ENCODE data around the gene ZNF175. TPM values are rescaled to one million over a fixed set of nuclear protein-coding genes. Genes with fewer than 3 reads are reported as not detected.

The ZNF175 gene
- polyA plus RNA-seq, 3 donors = 0.39 to 2.4 (median 0.82) TPM

- H4K20me1 ChIP-seq (ENCODE audit: insufficient read depth, low read length) = no peaks in the 10 kb centered on the region
- Mint-ChIP-seq H3K4me1 (peaks cover 14% of the 10 kb centered on the region), H3K27ac (no peak overlapping the region), H3K4me3 (no peak overlapping the region), H3K27me3 (ENCODE audit: low read depth in 3 of 3) (peaks cover 7 to 14% (median 13%) of the 10 kb centered on the region in 3 donors), H3K9me3 (peaks cover 0 to 2% (median 0%) of the 10 kb centered on the region in 7 donors), H3K36me3 (no peaks in the 10 kb centered on the region)
- no peak overlapping the region for H3K4me3 ChIP-seq (replicated peaks in 1 of 3; ENCODE audit: low read depth in 2 of 3, low read length in 3 of 3)
- no peak for DNase-seq
- WGBS (ENCODE audit: insufficient coverage) = no CpG with 5 or more reads among the region's 1 CpG
- no peaks in the 10 kb centered on the region for H3K36me3 ChIP-seq (replicated peaks in 1 of 2; ENCODE audit: control insufficient read depth in 1 of 2, insufficient read depth in 2 of 2, low read length in 2 of 2)
- intact Hi-C loops (cut with micrococcal nuclease) = no loop called here
- no peak overlapping the region for H3K27ac ChIP-seq (ENCODE audit: low read depth in 1 of 2, low read length in 2 of 2)
- no peaks in the 10 kb centered on the region for H3K79me2 ChIP-seq (ENCODE audit: insufficient read depth, low read length)
- H3K4me1 ChIP-seq (ENCODE audit: control insufficient read depth in 1 of 2, insufficient read depth in 2 of 2, low read length in 2 of 2) = peaks cover 15% of the 10 kb centered on the region in 2 donors
- no peaks in the 10 kb centered on the region for H3K9me3 ChIP-seq (replicated peaks in 1 of 2; ENCODE audit: control insufficient read depth in 1 of 2, insufficient read depth in 1 of 2, low read length in 2 of 2)
- no peak overlapping the region for H2AFZ ChIP-seq (ENCODE audit: insufficient read depth, low read depth, low read length, poor library complexity, severe bottlenecking)
- peaks cover 6% of the 10 kb centered on the region in 2 donors for H3K27me3 ChIP-seq (ENCODE audit: control insufficient read depth in 2 of 2, insufficient read depth in 2 of 2, low read length in 2 of 2)
- no peak for TF ChIP-seq CTCF (IDR thresholded peaks at IDR 0.05)
- H3K9ac ChIP-seq (ENCODE audit: insufficient read depth, low read length, poor library complexity, severe bottlenecking) = no peak overlapping the region
- no peak overlapping the region for H3K4me2 ChIP-seq (replicated peaks; ENCODE audit: extremely low read depth, low read length, poor library complexity, severe bottlenecking)
These were observed 35.5 kb upstream of the ZNF175 start for GRCh38 chr19:51535535-51535934.

- Histone ChIP-seq H3K9ac (ENCODE audit: insufficient read depth, low read length, poor library complexity, severe bottlenecking) (no peak overlapping the region), H2AFZ (ENCODE audit: insufficient read depth, low read depth, low read length, poor library complexity, severe bottlenecking) (no peak overlapping the region), H3K4me1 (ENCODE audit: control insufficient read depth in 1 of 2, insufficient read depth in 2 of 2, low read length in 2 of 2) (no peaks in the 10 kb centered on the region), H3K27me3 (ENCODE audit: control insufficient read depth in 2 of 2, insufficient read depth in 2 of 2, low read length in 2 of 2) (peaks cover 7 to 25% of the 10 kb centered on the region in 2 donors), H3K9me3 (replicated peaks in 1 of 2; ENCODE audit: control insufficient read depth in 1 of 2, insufficient read depth in 1 of 2, low read length in 2 of 2) (no peaks in the 10 kb centered on the region), H3K27ac (ENCODE audit: low read depth in 1 of 2, low read length in 2 of 2) (no peak overlapping the region), H3K36me3 (replicated peaks in 1 of 2; ENCODE audit: control insufficient read depth in 1 of 2, insufficient read depth in 2 of 2, low read length in 2 of 2) (no peaks in the 10 kb centered on the region), H3K79me2 (ENCODE audit: insufficient read depth, low read length) (no peaks in the 10 kb centered on the region), H3K4me2 (replicated peaks; ENCODE audit: extremely low read depth, low read length, poor library complexity, severe bottlenecking) (no peak overlapping the region), H3K4me3 (replicated peaks in 1 of 3; ENCODE audit: low read depth in 2 of 3, low read length in 3 of 3) (no peak overlapping the region), H4K20me1 (ENCODE audit: insufficient read depth, low read length) (no peaks in the 10 kb centered on the region)
- no peak for TF ChIP-seq CTCF (IDR thresholded peaks at IDR 0.05)
- DNase-seq = no peak
- Mint-ChIP-seq H3K36me3 (peaks cover 0 to 4% of the 10 kb centered on the region in 2 donors), H3K27ac (no peak overlapping the region), H3K4me3 (no peak overlapping the region), H3K27me3 (ENCODE audit: low read depth in 3 of 3) (peaks cover 31 to 49% (median 48%) of the 10 kb centered on the region in 3 donors), H3K4me1 (no peaks in the 10 kb centered on the region), H3K9me3 (peaks cover 0 to 10% (median 0%) of the 10 kb centered on the region in 7 donors)
- 100% methylated on average over 3 of the region's 4 CpGs for WGBS (ENCODE audit: insufficient coverage)
- intact Hi-C loops (cut with micrococcal nuclease) = no loop called here
These were observed 31.2 kb upstream of the ZNF175 start for GRCh38 chr19:51539821-51540366.
